22Rv1 (cell line): ENCODE measurements around the gene RNF115.

Experiments used
- ZFX ChIP-seq: fragments of 450-650 bp; IDR thresholded peaks from 2 replicates; pipeline ENCODE4 v1.6.1; 2017; ENCODE audit warnings: antibody characterized with exemption, borderline replicate concordance
- TF ChIP-seq, protein P1 (sequence below): fragments of 450-650 bp; IDR thresholded peaks from 2 replicates; pipeline ENCODE4 v1.5.1; 2017; ENCODE audit warnings: mild to moderate bottlenecking

DNA sequence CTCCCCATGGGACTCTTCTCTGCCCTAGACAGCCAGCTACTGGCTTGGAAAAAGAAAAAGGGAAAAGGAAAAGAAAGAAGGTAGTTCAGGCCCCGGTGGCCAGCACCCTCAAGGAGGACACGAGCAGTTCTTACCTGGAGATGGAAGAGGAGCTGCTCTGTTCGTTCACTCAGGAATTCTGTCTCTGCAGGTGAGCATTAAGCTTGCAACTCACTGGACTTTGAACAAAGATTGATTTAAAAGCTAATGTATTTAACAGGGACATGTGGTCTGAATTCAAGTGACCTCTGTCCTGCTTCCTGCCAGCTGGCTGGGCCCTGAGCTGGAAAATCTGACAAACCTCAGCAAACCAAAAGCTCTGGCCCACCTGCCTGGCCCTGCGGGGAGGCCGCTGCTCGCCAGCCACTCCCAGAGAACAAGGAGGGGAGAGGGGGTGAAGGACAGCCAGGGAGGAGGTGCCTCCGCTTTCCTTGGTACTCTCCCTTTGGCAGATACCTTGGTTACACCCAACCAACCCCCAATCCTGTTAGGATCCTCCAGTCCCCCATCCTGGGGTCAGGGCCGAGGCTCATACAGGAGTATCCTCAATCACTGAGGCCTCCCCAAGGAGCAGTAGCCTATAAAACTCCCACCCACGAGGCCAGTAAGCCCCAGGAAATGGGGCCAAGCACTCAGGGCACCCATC lies 116.6 kb downstream of the RNF115 start, which contains the start of gene PDZK1:
- no peak for TF ChIP-seq ZFX
- TF ChIP-seq, protein P1, sequence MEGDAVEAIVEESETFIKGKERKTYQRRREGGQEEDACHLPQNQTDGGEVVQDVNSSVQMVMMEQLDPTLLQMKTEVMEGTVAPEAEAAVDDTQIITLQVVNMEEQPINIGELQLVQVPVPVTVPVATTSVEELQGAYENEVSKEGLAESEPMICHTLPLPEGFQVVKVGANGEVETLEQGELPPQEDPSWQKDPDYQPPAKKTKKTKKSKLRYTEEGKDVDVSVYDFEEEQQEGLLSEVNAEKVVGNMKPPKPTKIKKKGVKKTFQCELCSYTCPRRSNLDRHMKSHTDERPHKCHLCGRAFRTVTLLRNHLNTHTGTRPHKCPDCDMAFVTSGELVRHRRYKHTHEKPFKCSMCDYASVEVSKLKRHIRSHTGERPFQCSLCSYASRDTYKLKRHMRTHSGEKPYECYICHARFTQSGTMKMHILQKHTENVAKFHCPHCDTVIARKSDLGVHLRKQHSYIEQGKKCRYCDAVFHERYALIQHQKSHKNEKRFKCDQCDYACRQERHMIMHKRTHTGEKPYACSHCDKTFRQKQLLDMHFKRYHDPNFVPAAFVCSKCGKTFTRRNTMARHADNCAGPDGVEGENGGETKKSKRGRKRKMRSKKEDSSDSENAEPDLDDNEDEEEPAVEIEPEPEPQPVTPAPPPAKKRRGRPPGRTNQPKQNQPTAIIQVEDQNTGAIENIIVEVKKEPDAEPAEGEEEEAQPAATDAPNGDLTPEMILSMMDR, result no peak
